ENCODE data around the gene RGPD8. TPM values are rescaled to one million over a fixed set of nuclear protein-coding genes. Genes with fewer than 3 reads are reported as not detected.
"Not testable (repeated sequence)": the region's sequence is repeated elsewhere in the genome, so short reads cannot be mapped to it uniquely, and the experiment has no call there.

RGPD8 gene
- total RNA-seq, 1 donor from 2014 or later: 6.1 TPM

DNA sequence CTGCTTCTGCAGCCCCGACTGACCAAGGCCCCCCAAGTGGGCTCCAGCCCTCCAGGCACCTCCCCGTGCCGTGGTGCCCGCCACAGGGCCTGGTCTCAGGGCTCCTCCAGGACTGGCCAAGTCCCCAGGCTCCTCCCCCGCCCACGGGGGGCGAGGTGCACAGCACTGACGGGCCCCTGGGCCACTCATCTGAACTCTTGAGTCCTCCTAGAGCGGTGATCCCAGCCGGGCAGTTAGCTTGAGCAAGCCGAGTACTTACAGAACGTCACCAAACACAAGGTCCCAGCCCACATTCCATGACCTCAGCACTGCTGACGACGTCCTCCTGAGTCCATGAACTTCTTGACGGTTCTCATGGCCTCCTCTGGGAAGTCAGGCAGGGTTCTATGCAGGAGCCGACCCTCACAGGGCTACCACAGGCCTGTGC is 4.0 kb upstream of the RGPD8 start:
- not testable (repeated sequence) for H3K27me3 ChIP-seq (ENCODE audit: control insufficient read depth, insufficient read depth, low read length); H3K36me3 ChIP-seq (ENCODE audit: control insufficient read depth, insufficient read depth, low read length); H3K4me3 ChIP-seq (ENCODE audit: low read depth, low read length); DNase-seq (ENCODE audit: low read depth); FAIRE-seq

DNA sequence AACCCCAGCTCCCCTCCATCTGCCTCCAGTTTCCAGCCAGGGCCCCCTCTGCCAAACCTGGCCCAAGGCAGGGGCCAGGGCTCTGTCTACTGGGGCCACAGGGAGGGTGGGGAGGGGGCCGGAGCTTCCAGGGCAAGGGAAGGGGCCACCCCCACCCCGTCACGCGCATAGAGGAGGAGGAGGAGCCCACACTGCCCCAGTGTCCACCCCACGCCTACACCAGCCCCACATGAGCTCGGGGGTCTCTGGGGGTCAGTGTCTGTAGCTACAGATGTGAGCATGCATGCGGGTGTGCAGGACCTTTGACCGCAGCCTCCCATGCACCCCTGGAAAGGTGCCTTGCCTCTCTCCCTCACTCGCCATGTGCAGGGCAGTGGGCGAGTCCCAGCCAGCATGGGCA is 3.5 kb upstream of the RGPD8 start:
- not testable (repeated sequence) for FAIRE-seq; DNase-seq (ENCODE audit: low read depth); H3K4me3 ChIP-seq (ENCODE audit: low read depth, low read length)

DNA sequence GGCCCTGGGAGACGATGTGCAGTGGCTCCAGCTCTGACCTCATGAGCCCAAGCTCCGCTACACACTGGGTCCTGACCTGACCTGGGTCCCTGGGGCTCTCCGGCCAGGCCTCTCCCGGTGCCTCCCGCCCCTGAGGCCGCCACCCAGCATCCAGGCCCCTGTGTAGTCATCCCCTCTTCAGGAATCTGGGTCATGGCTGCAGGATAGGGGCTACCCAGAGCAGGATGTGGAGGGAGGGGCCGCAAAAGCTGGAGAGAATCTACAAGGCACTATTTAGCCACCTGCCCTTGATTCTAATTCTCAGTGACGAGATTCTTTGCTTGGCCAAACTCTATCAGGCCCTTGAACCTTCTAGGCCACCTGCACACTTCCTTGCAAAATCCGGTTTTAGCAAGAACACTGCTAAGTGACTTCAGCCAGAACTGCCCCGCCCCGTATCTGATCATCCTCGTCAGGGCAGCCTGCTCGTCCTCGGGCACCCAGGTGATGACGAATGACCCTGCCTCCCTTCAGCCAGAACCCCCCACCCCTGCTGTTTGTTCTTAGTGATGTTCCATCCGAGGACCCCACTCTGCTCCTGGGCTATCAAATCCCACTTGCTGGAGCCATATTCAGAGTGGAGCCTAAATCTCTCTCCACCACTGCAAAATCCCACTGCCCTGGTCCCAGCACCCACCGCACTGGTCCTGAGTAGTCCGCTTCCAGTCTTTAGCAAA is 2.4 kb upstream of the RGPD8 start:
- FAIRE-seq; H3K36me3 ChIP-seq (ENCODE audit: control insufficient read depth, insufficient read depth, low read length); H3K27me3 ChIP-seq (ENCODE audit: control insufficient read depth, insufficient read depth, low read length); H3K4me3 ChIP-seq (ENCODE audit: low read depth, low read length); DNase-seq (ENCODE audit: low read depth): not testable (repeated sequence)

More for the DNA sequence above, 3.5 kb upstream of the RGPD8 start:
- not testable (repeated sequence) for H3K27me3 ChIP-seq (ENCODE audit: control insufficient read depth, insufficient read depth, low read length); H3K36me3 ChIP-seq (ENCODE audit: control insufficient read depth, insufficient read depth, low read length)

DNA sequence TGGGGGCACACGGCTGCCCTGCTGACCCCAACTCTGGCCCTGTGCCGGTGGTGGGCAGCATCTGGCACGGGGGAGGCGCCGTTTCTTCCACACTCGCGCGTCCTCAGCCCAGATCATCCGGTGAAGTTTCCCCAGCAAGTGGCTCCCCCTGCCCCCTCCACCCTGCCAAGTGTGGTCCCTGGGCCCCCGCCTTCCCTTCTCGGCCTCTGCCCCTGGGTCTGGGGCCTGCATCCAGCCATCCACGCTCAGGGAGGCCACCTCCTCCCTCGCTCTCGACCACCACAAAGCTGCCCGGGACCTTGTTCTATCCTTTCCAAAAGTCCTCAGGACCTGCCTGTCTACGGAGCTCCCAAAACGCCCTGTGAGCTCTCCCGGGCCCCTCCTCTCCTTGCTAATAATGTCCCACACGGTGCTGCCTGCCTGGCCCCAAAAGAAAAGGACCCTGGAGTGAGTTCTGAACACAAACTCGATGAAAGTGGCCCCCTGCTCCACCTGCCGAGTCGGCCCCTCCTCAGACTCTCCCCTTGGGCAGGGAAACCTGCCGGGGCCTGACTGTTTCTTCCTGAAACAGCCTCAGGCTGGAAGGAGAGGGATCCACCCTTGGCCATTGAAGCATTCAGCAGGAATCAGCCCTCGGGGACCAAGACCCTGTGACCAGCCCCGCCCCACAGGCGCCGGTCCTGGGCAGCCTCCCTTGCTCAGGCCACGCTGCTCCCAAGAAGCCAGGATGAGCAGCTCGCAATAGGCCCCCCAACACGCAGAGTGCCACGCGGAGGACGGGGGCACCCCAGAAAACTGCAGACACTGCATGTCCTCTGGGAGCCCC is 1.7 kb upstream of the RGPD8 start:
- not testable (repeated sequence) for H3K27me3 ChIP-seq (ENCODE audit: control insufficient read depth, insufficient read depth, low read length); H3K36me3 ChIP-seq (ENCODE audit: control insufficient read depth, insufficient read depth, low read length); FAIRE-seq; H3K4me3 ChIP-seq (ENCODE audit: low read depth, low read length); DNase-seq (ENCODE audit: low read depth)

DNA sequence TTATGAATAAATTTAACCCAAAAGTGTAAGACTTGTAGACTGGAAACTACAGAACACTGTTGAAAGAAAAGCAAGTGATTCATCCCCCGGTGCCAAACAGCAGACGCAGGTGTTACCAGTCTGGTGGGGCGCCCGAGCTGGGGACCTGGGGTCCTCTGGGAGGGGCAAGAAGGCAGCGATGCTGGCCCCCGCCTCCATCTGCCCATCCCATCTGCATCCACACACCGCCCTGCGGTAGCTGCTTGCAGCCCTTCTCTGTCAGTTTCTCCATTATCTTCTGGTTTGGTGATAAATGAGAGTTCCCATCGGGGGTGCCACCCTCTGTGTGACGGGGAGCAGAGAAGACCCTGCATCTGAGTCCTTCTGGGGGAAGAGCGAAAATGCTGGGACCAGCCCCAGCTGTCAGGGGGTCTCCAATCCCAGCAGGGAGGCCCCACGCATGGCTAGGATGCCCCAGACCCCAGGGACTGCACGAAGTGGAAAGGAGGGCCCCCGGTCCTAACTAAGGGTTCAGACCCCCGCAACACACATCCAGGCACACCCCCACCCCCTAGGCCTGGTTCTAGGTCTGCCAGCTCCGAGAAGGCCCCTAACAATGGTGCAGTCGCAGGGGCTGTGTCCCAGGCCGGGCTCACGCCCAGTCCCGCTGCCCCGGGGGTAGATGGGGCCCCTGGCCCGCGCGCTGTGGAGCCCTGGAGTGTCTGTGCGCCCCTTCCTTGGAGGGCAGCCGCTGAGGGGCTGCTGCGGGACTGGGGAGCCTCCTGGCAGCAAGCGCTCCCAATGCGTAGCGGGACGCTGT is 686 bp upstream of the RGPD8 start:
- TF ChIP-seq, protein P1, sequence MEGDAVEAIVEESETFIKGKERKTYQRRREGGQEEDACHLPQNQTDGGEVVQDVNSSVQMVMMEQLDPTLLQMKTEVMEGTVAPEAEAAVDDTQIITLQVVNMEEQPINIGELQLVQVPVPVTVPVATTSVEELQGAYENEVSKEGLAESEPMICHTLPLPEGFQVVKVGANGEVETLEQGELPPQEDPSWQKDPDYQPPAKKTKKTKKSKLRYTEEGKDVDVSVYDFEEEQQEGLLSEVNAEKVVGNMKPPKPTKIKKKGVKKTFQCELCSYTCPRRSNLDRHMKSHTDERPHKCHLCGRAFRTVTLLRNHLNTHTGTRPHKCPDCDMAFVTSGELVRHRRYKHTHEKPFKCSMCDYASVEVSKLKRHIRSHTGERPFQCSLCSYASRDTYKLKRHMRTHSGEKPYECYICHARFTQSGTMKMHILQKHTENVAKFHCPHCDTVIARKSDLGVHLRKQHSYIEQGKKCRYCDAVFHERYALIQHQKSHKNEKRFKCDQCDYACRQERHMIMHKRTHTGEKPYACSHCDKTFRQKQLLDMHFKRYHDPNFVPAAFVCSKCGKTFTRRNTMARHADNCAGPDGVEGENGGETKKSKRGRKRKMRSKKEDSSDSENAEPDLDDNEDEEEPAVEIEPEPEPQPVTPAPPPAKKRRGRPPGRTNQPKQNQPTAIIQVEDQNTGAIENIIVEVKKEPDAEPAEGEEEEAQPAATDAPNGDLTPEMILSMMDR (IDR thresholded peaks at IDR 0.05; ENCODE audit: insufficient read depth, low read length, severe bottlenecking): no peak
- H3K36me3 ChIP-seq (ENCODE audit: control insufficient read depth, insufficient read depth, low read length): no peaks in the 10 kb centered on the region
- DNase-seq (ENCODE audit: low read depth) (no peak), FAIRE-seq (no peak)
- H3K27me3 ChIP-seq (ENCODE audit: control insufficient read depth, insufficient read depth, low read length): no peaks in the 10 kb centered on the region
- no peak overlapping the region for H3K4me3 ChIP-seq (ENCODE audit: low read depth, low read length)

DNA sequence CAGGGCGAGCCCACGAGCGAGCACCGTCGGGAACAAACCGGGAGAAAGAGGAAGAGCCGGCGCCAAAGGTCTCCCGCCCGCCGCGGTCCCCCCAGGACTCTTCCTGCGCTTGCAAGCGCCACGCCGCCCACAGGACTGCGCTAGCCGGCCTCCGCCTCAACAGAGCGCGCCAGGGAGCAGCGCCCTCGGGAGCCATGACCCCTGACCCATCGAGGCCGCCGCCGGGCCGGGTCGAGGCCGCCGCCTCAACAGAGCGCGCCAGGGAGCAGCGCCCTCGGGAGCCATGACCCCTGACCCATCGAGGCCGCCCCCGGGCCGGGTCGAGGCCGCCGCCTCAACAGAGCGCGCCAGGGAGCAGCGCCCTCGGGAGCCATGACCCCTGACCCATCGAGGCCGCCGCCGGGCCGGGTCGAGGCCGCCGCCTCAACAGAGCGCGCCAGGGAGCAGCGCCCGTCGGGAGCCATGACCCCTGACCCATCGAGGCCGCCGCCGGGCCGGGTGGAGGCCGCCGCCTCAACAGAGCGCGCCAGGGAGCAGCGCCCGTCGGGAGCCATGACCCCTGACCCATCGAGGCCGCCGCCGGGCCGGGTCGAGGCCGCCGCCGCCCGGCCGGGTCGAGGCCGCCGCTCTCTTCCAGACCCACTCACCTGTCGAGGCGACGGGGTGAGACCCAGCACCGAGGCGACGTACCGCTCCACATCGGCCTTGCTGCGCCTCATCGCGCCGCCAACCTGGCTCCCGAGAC is 538 bp downstream of the RGPD8 start:
- peak overlapping the region; percentile 40 for H3K4me3 ChIP-seq (ENCODE audit: low read depth, low read length)
- H3K27me3 ChIP-seq (ENCODE audit: control insufficient read depth, insufficient read depth, low read length); FAIRE-seq; H3K36me3 ChIP-seq (ENCODE audit: control insufficient read depth, insufficient read depth, low read length); DNase-seq (ENCODE audit: low read depth): not testable (repeated sequence)

DNA sequence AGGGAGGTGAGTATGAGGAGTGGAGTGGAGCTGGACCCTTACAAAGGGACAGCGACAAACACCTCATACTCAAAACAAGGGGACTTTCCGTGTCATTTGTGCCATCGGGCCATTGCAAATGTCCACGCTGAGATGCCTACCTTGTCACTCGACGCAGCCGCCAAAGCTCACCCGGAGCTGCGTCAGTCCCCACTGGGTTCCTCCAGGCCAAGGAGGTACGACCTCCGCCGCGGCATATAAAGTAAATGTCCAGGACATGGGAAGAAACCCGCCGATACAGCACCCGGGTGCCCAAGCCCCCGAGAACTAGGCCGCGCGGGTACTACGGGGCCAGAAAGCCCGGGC is 1.1 kb downstream of the RGPD8 start:
- not testable (repeated sequence) for FAIRE-seq; DNase-seq (ENCODE audit: low read depth); H3K36me3 ChIP-seq (ENCODE audit: control insufficient read depth, insufficient read depth, low read length); H3K27me3 ChIP-seq (ENCODE audit: control insufficient read depth, insufficient read depth, low read length)
- H3K4me3 ChIP-seq (ENCODE audit: low read depth, low read length): peak overlapping the region; percentile 40

DNA sequence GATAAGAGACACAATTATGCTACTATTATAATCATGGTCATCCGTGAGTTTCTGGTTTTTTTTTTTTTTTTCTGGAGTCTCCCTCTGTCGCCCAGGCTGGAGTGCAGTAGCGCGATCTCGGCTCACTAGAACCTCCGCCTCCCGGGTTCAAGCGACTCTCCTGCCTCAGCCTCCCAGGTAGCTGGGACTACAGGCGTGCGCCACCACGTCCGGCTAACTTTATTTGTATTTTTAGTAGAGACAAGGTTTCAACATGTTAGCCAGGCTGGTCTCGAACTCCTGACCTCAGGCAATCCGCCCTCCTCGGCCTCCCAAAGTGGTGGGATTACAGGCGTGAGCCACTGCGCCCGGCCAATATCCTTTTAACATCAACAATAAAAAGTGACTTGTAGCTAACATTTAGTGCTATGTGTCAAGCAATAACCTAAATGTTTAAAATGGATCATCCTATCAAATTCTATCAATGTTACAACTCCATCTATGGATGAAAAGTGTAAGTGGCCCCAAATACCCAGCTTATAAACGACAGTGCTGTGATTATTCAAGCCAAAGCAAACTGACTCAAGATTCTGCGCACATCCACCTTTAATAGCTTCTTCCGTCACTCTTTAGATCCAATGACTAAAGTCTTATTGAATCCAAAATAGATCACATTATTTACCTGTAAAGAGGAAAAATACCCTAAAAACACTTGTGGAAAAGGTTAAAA is 1.7 kb downstream of the RGPD8 start:
- H3K36me3 ChIP-seq (ENCODE audit: control insufficient read depth, insufficient read depth, low read length); FAIRE-seq; DNase-seq (ENCODE audit: low read depth); H3K4me3 ChIP-seq (ENCODE audit: low read depth, low read length); H3K27me3 ChIP-seq (ENCODE audit: control insufficient read depth, insufficient read depth, low read length): not testable (repeated sequence)

DNA sequence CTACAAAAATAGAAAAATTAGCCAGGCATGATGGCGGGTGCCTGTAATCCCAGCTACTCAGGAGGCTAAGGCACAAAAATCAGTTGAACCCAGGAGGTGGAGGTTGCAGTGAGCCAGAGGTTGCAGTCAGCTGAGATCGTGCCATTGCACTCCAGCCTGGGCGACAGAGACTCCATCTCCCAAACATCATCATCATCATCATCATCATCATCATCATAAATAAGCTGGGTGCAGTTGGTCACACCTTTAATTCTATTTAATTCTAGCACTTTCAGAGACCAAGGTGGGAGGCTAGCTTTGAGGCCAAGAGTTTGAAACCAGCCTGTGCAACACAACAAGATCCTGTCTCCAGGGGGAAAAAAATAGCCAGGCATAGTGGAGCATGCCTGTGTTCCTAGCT is 8.9 kb downstream of the RGPD8 start:
- H3K4me3 ChIP-seq (ENCODE audit: low read depth, low read length); FAIRE-seq; H3K27me3 ChIP-seq (ENCODE audit: control insufficient read depth, insufficient read depth, low read length); DNase-seq (ENCODE audit: low read depth); H3K36me3 ChIP-seq (ENCODE audit: control insufficient read depth, insufficient read depth, low read length): not testable (repeated sequence)

DNA sequence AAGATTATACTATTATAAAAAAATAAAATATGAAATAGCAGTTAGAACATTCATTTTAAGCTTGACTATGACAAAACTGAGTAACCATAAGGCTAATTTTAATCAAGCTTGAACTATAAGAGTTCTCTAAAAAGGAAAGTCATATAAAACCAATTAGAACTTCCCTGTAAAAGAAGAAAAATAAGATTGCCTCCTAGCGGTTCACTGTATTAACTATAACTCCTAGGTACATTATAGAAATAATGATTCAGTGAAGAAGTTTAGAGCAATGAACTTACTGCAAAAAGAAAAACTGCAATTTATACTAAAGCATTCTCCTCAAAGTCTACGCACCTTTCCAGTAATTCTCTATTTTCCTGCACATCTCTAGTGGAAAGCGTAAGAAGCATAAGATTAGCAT is 16.6 kb downstream of the RGPD8 start:
- not testable (repeated sequence) for H3K27me3 ChIP-seq (ENCODE audit: control insufficient read depth, insufficient read depth, low read length); FAIRE-seq; DNase-seq (ENCODE audit: low read depth); H3K4me3 ChIP-seq (ENCODE audit: low read depth, low read length); H3K36me3 ChIP-seq (ENCODE audit: control insufficient read depth, insufficient read depth, low read length)

DNA sequence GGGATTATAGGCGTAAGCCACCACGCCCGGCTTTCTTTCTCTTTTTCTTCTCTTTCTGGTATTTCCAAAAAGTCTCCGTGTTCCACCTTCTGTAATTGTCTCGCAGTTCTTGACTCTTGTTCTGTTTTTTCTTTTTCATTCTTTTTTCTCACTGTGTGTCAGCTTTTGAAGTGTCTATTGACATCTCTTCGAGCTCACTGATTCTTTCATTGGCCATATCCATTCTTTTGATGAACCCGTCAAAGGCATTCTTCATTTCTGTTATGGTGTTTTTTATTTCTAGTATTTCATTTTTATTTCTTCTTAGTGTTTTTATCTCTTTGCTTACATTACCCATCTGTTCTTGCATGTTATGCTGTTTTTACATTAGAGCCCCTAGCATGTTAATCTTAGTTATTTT is 73.4 kb downstream of the RGPD8 start:
- H3K36me3 ChIP-seq (ENCODE audit: control insufficient read depth, insufficient read depth, low read length); FAIRE-seq; H3K4me3 ChIP-seq (ENCODE audit: low read depth, low read length); DNase-seq (ENCODE audit: low read depth); H3K27me3 ChIP-seq (ENCODE audit: control insufficient read depth, insufficient read depth, low read length): not testable (repeated sequence)

DNA sequence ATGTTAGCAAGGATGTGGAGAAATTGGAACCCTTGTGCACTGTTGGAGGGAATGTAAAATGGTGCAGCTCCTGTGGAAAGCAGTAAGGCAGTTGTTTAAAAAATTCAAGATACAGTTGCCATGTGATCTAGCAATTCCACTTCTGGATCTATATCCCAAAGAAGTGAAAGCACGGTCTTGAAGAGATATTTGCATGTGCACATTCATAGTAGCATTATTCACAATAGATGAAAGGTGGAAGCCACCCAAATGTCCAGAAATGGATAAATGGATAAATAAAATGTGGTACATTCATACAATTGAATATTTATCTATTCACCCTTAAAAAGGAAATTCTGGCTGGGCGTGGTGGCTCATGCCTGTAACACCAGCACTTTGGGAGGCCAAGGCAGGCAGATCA is 79.1 kb downstream of the RGPD8 start:
- not testable (repeated sequence) for DNase-seq (ENCODE audit: low read depth); H3K4me3 ChIP-seq (ENCODE audit: low read depth, low read length); H3K27me3 ChIP-seq (ENCODE audit: control insufficient read depth, insufficient read depth, low read length); H3K36me3 ChIP-seq (ENCODE audit: control insufficient read depth, insufficient read depth, low read length); FAIRE-seq

All from bronchial epithelial cell (primary cell).